Activated CD8-positive, alpha-beta memory T cell treated with anti-CD3 and anti-CD28 coated beads, Interleukin-2, amount 50 U/mL, for 24 hours (primary cell): ENCODE results near the gene SKA1.
"Not testable (repeated sequence)": the region's sequence is repeated elsewhere in the genome, so short reads cannot be mapped to it uniquely, and the experiment has no call there.

Source experiments
- DNase-seq: peaks from one replicate; pipeline ENCODE4 v3.0.0-alpha.2; 2020; ENCODE audit errors: extremely low read depth

SKA1 gene

DNA sequence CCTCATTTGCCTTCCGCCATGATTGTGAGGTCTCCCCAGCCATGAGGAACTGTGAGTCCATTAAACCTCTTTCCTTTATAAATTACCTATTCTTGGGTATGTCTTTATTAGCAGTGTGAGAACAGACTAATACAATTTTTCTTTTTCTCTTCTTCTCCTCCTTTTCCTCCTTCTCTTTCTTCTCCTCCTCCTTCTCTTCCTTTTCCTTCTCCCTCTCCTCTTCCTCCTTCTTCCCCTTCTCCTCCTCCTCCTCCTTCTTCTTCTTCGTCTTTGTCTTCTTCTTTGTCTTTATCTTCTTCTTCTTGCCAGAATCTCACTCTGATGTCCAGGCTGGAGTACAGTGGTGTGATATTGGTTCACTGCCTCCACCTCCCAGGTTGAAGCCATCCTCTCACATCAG is 20.2 kb downstream of the SKA1 start:
- DNase-seq: no peak

DNA sequence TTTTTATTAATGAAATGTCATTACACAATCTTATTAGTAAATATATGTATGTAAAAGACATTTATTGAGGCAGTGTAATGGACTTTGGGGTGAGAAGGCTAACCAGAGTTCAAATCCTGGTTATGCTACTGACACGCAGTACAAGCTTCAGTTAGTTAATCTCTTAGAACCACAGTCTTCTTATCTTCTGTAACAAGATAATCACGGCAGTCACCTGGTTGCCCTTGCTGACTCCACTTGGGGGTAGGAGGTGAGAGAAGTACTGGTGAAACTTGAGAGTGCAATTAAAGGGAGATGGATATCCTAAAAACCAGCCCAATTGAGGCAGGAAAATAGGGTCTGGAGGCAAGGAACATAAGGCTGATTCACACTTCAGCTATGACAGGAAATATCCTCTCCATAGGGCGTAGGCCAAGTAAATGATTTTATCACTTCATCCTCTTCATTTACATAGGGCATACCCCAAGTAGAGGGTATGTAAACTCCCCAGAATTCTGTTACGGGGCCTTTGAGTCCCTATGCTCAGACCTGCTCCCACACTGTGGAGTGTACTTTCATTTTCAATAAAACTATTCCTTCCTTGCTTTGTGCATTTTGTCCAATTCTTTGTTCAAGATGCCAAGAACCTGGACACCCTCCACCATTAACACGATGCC is 21.3 kb downstream of the SKA1 start:
- DNase-seq: no peak

DNA sequence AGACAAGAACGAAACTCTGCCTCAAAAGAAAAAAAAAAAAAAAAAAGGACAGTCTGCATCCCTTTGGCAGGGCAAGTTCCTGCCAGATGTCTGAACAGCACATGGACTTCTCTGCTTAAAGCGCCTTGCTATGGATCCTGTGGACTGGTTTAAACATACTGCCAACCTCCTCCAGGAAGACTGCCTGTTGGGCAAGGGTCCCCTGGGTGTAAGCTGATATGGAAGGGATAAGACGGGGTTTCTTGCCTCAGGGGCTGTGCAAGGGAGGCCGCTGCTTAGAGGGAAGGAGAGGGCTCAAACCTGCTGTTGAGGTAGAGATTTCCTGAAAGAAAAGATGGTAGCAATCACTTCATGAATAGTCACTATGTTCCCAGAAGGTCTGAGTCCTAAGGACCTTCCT is 22.2 kb downstream of the SKA1 start:
- DNase-seq: no peak

DNA sequence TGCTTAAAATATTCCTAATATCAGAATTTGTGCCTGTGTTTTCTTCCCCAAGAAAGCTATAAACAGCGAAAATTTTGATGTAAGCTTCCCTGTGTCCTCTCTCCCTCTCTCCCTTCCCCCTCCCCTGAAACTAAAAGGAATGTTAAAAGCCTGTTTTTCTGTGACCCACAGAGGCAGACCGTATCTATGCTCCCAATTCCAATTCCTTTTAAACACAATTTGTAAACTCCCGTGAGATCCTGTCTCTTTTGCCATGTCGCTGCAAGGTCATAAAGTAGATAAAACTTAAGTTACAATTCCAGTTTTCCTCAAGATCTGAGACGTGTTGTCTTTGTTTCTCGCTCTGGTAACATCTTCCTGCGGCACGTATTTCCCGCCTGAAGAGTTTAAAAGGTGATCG is 23.3 kb downstream of the SKA1 start:
- DNase-seq: no peak

DNA sequence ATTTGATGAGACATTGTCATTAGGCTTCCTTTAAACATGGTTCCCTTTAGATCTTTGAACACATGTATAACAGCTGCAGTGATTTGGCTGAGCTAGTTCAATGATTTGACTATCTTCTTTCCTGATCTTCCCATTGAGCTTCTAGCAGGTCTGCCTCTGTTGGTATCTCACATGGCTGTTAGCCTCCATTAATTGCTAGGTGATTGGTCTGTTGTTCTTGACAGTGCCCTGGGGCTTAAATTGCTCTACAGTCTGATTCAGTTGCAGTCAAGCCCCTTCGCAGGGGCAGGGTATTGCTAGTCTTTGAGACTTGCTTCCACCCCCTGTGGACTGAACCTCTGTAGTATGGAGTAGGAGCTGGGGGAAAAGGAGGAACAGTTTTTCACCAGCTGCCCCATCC is 24.1 kb downstream of the SKA1 start:
- DNase-seq: no peak

DNA sequence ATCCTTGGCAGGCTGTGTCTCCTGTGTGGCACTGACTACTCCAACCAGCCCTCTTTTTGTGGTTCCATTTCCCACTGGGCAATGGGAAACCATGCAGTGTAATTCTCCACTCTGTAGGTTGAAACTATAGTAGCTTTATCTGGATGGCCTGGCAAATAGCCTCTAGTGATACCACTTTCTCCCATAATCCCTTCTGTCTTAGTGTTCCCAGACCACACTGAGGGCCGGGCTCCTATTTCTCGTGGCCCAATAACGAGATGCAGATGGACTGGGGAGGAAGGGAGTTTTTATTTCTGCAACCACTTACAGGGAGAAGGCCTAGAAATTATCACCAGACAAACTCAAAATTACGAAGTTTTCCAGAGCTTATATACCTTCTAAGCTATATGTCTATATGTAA is 24.7 kb downstream of the SKA1 start:
- no peak for DNase-seq

DNA sequence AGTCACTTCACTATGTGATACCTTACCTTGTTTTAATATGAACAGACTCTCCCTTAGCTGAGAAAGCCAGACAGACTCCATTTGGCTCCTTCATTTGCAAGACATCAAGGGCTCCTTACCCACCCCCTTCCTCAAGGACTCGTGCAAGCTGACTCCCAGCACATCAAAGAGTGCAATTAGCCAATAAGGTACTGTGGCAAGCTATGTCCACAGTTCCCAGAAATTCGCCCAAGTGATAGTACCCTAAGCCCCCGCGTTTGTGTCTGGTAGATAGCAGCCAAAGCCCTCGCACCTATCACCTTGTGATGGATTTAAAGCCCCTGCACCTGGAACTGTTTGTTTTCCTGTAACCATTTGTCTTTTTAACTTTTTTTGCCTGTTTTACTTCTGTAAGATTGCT is 25.6 kb downstream of the SKA1 start:
- not testable (repeated sequence) for DNase-seq

DNA sequence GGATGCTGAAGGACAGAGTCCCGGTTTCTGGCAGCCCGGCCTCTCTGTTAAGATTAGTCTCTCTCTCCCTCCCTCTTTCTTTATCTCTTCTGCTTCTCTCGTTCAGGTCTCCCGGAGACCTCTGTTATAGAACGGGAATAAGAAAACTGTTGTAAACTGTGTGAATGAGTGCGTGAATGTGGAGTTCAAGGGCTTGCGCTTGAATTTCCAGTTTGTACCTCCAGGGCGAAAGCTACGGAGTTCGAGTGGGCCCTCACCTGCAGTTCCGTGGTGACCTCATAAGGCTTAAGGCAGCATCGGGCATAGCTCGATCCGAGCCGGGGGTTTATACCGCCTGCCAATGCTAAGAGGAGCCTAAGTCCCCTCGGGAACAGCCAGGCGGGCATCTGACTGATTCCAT is 26.4 kb downstream of the SKA1 start:
- no peak for DNase-seq

DNA sequence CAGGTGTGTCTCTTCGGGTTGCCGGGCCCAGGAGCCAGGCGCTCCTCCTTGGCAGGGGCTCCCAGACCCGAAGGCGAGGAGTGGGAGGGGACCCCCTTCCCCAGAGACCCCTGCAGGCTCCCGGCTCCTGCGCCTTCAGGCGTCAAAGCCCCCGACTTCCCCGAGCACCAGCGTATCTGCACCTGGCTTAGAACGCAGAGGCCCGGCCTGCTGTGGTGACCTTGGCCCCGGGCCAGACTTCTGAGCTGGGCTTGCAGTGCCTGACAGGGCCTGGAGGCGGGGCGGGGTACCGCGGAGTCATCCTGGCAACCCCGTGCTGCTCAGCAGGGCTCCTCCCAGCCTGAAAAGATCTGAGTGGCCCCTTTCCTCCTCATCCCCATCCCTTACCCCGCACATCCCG is 27.0 kb downstream of the SKA1 start:
- no peak for DNase-seq

DNA sequence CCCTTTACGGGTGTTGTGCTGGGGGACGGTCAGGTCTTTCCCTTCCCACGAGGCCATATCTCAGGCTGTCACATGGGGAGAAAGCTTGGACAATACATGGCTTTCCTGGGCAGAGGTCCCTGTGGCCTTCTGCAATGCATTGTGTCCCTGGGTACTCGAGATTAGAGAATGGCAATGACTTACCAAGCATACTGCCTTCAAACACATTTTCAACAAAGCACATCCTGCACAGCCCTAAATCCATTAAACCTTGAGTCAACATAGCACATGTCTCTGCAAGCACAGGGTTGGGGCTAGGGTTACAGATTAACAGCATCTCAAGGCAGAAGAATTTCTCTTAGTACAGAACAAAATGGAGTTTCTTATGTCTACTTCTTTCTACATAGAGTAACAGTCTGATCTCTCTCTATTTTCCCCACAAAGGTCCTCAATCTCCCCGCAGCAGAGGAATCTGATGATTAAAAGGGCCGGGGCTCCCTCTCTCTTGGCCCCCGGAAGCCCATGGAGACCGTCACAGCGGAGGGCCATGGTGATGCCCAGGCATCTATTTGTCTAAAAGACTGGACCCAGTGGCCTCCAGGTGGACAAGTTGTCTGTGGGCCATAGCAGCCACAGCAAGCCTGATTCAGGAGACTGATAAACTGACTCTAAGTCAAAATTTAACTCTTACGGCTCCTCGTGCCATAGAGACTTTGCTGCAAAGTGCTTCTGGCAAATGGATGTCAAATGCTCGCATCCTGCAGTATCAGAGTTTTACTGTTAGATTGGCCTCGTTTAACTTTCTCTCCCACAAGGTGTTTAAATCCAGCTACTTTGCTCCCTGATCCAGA is 30.1 kb downstream of the SKA1 start:
- DNase-seq: not testable (repeated sequence)

DNA sequence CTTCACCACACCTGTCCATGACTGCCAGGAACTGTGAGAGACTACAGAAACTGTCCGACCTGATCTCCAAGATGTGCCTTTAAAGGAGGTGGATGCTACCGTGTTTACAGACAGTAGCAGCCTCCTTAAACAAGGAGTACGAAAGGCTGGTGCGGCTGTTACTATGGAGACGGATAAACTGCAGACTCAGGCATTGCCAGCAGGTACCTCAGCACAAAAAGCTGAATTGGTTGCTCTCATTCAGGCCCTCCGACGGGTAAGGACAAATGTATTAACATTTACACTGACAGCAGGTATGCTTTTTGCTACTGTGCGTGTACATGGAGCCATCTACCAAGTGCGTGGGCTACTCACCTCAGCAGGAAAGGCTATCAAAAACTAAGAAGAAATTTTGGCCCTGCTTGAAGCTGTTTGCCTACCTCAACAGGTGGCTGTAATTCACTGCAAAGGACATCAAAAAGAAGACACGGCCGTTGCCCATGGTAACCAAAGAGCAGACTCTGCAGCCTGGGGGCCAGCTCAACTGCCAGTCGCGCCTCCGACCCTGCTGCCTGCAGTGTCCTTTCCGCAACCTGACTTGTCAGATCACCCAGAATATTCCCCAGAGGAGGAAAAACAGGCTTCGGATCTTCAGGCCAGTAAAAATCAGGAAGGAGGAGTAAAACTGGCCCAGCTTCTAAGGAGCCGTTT is 30.9 kb downstream of the SKA1 start:
- DNase-seq: no peak

DNA sequence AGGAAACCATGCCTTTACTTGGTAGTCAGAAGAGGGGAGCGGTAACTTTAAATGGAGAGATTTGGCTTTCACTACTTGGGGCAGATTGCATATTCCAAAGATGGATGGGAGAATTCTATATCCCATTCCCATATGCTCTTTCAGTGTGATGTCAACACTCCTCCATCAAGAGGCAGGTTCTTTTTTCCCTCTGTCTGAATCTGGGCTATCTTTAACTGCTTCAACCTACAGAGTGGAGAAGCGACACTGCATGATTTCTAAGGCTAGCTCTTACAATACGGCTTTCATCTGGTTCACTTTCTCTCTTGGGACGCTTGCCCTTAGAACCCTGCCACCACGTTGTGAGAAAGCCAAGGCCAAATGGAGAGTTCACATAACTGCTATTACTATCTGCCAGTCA is 34.4 kb downstream of the SKA1 start:
- no peak for DNase-seq

DNA sequence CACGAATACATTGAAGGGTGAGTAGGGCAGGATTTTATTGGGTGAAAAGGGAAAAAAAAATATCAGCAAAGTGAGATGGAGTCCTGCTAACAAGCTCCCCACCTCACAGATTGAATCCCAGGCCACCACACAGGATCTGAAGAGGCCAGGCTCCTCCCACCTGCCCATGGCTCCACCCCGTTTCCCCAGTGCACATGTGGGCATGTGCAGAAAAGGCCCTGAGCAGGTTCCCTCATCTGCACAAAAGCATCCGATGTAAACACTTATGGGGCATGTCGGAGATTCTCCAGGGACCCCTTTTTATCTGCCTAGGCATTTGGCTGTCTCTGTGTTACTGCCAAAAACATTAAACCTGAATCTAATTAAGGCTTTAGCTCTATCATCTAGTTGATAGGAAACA is 35.2 kb downstream of the SKA1 start:
- no peak for DNase-seq

DNA sequence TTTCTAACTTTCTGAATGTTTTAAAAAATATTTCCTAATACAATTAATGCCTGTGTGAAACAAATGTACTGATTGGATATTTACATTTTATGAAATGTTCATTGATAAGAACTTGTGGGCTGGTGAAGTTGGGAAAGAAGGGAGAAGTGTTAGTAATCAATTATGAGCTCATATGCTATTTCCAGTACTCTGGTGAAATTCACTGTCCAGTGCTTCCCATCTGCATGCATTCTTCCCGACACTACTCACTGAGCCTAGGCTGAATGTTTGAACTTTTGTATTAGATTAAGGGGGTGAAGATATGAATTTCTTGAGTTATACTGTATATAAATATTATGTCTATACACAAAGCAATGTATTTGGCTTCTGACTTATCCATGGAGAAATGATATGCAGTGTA is 36.0 kb downstream of the SKA1 start:
- DNase-seq: no peak

DNA sequence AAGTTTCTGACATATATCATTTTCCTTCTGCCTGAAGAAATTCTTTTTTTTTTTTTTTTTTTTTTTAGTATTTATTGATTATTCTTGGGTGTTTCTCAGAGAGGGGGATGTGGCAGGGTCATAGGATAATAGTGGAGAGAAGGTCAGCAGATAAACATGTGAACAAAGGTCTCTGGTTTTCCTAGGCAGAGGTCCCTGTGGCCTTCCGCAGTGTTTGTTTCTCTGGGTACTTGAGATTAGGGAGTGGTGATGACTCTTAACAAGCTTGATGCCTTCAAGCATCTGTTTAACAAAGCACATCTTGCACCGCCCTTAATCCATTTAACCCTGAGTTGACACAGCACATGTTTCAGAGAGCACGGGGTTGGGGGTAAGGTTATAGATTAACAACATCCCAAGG is 42.0 kb downstream of the SKA1 start:
- not testable (repeated sequence) for DNase-seq

DNA sequence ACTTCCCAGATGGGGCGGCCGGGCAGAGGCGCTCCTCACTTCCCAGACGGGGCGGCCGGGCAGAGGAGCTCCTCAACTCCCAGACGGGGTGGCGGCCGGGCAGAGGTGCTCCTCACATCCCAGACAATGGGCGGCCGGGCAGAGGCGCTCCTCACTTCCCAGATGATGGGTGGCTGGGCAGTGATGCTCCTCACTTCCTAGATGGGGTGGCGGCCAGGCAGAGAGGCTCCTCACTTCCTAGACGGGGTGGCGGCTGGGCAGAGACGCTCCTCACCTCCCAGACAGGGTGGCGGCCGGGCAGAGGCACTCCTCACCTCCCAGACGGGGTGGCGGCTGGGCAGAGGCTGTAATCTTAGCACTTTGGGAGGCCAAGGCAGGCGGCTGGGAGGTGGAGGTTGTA is 42.9 kb downstream of the SKA1 start:
- not testable (repeated sequence) for DNase-seq

DNA sequence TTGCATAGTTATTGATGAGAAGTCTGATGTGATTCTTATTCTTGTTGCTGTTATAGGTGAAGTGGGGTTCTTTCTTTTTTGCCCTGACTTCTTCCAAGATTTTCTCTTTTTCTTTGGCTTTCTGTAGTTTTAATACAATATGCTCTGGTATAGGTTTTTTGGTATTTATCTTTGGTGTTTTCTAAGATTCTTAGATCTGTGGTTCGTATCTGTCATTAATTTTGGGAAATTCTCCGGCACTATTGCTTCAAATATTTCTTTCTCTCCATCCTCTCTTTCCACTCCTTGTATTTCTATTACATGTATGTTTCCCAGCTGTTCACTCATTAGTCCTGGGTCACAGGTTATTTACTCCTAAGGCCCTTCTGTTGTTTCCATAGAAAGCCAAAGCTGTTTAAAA is 43.8 kb downstream of the SKA1 start:
- DNase-seq: no peak

DNA sequence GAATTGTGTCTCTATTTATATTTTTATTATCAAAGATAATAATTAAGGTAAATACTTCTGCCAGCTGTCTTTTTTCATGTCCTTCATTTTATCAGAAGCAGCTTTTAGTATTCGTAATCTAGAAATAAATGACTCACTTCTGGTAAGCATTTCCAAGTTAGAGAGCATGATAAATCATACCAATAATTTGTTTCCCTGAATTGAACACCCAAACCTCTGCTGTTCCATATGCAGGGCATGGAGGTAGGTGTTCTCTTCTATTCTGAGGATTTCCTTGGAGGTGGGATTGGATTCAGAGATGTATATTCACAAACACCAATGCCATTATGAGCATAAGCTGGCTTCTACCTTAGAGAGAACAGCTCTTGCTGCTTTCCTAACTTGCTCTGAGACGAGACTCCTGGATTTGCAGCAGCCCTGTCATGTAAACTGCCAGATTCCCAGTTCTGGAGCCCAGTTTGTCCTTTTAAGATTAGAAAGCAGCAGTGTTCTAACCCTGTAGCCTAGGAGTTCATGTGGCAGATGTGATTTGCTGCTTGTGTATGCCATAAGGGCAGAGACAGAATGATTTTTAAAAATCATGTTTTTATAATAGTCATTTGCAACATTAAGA is 47.5 kb downstream of the SKA1 start:
- no peak for DNase-seq

DNA sequence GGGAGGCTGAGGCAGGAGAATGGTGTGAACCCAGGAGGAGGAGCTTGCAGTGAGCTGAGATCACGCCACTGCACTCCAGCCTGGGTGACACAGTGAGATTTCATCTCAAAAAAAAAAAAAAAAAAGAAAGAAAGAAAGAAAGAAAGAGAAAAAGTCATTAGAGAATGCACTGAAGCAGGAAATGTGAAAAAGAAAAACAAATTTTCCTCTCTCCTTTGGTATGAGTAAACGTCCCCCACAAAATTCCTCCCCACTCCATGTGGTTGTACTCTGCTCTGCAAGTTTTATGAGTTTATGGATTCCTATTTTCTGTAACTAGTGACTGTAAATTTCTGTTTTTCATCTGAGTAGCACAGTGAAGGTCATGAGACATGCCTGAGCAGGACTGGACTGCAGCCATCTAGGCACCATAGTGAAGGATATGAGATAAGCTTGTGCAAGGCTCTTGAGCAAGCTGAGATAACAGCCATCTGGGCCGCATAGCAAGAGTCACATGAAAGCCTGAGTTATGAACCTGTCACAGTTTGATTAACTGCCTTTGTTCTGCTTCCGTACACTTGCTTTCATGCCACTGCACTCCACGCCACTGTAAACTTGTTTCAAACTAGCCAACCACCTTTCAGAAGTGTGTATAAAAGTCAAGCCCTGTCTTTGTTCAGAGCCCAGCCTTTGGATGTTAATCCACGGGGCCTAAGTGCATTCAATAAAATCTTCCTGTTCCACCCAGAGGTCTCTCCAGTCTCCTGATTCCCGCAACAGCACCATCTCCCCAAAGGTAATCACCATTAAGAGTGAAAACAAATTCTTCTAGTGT is 50.2 kb downstream of the SKA1 start:
- DNase-seq: no peak

DNA sequence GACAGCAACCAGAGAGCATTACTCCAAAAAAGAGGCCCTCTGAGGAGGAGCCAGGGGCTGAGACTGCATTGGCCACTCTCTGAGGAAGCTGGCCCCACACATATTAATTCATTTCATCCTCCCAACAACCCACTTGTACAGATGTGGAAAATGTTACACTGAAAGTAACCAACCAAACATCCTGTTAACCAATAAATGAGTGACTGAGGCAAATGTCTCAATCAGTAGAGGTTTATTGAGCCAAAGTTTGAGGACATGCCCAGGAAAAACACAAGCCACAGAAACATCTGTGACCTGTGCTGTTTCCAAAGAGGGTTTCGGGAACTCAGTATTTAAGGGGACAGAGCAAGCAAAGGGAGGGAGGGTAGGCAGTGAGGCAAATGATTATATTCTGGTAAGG is 53.0 kb downstream of the SKA1 start:
- no peak for DNase-seq

DNA sequence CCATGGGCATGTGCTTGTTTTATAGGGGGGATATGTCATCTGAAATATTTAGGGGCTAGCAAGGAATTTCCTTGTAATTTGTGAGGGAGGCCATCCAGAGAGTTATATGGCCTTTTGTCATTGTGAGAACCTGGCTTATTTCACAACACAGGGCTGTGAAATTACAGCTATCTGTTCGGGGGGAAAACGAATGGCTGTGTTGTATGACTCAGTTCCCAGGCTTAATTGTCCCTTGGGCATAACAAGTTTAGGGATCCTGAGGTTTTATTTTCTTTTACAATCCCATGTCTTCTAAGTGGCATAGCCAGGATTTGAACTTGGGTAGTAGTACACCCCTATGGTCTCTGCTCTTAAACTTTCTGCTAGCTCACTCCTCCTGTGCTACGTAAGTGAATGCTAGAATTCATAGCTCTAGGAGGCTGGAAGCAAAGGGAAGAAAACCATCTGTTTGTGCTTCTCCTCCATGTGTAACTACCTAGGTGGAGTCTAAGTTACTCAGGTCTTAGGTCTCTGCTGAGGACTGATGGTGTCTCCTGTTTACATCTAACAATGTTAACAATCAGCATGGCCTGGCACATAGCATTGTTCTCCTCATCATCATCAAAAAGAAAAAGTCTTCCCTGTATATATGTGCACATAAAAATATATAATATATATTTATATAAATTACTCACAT is 53.8 kb downstream of the SKA1 start:
- DNase-seq: no peak
